OCI-M1 (cell line): ENCODE data around the gene ZSWIM8.
"Not testable (repeated sequence)": the region's sequence is repeated elsewhere in the genome, so short reads cannot be mapped to it uniquely, and the experiment has no call there.

Source experiments
- DNase-seq: peaks from one replicate; lab custom pipeline; 2025; lab: John Stamatoyannopoulos, UW

The ZSWIM8 gene

DNA sequence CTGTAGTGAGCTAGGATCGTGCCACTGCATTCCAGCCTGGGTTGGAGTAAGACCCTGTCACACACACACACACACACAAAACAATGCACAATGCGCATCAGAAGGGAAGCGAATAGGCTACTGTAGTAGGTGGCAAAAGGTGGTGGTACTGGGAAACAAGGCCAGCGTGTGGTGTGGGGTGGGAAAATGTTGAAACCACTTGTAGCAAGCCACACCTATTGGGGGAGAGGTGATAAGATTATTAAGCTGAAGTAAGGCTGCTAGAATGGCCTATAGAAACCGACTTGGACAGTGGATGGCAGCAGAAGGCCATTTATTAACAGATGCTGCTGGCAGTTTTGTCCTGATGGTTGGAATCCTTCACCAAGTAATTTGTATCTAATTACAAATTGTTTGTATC, 10.8 kb upstream of the ZSWIM8 start:
- peak; percentile 82 for DNase-seq

DNA sequence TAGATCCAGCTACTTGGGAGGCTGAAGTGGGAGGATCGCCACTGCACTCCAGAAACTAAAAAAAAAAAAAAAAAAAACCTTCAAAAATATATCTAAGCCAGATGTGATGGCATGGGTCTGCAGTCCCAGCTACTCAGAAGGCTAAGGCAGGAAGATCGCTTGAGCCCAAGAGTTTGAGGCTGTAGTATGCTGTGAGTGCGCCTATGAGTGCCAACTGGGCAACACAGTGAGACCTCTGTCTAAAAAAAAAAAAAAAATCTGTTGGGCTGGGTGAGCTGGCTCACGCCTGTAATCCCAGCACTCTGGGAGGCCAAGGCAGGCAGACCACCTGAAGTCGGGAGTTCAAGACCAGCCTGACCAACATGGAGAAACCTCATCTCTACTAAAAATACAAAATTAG, 6.4 kb upstream of the ZSWIM8 start:
- DNase-seq = no peak

DNA sequence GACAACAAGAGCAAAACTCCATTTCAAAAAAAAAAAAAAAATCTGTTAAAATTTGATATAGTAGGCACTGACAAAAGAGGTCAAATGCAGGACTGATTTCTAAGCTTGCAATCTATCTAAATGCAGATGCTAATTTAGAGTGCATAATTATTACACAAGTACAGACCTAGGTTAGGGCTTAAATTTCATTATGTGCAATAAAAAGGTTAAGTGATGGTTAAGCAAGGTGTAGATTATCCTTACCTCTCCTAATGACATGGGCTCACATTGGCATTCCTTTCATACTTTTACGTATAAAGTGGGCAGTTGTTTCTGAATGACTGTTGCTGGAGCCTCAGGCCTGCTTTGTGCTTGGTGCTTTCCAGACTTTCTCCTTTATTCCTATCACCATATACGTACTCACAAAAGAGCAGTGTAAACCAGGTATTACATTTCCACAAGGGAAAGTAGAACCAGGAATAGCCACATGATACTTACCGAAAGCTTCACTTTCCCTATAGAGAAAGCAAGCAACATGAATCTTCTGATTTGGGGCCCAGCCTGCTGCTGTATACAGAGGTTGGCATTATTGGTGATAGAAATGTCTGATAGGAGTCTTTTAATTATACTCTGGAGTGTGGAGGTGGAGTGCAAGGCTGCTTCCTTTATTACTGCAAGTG, 5.7 kb upstream of the ZSWIM8 start:
- no peak for DNase-seq

DNA sequence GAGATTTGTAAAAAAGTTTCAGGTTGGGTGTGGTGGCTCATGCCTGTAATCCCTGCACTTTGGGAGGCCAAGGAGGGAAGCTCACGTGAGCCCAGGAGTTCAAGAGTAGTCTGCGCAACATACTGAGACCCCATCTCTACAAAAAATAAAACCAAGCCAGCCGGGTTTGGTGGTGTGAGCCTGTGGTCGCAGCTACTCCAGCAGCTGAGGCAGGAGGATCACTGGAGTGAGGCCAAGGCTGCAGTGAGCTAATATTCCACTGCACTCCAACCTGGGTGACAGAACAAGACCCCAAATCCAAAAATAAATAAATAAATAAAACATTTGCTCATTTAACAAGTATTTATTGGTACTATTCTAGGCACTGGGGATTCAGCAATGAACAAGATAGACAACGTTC, 5.1 kb upstream of the ZSWIM8 start:
- no peak for DNase-seq

DNA sequence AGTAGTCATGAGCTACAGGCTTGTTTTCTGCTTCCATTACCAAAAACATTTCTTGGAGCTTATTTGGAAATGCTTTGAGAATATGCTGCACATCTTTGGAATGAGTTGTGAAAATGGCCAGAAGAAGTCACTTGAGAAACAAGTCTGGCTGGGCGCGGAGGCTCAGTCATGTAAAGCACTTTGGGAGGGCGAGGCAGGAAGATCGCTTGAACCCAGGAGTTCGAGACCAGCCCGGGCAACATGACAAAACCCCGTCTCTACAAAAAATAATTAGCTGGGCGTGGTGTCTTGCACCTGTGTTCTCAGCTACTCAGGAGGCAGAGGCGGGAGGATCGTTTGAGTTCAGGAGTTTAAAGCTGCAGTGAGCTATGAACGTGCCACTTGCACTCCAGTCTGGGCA, 4.4 kb upstream of the ZSWIM8 start:
- DNase-seq = no peak

DNA sequence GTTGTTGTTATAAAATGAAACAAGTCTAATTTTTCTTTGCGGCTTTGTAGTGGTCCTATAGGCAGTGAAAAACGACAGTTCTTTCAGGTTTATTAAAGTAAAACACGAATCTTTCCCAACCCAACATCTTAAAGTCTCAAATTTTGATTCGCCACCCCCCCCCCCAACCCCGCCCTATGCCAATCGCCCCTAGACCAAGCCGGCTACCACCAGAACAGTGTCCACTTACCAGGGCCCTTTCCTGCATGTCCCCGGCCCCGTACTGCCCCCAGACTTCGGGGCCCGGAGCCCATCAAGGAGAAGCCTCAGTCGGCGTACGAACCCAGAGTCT, 3.9 kb upstream of the ZSWIM8 start:
- no peak for DNase-seq

DNA sequence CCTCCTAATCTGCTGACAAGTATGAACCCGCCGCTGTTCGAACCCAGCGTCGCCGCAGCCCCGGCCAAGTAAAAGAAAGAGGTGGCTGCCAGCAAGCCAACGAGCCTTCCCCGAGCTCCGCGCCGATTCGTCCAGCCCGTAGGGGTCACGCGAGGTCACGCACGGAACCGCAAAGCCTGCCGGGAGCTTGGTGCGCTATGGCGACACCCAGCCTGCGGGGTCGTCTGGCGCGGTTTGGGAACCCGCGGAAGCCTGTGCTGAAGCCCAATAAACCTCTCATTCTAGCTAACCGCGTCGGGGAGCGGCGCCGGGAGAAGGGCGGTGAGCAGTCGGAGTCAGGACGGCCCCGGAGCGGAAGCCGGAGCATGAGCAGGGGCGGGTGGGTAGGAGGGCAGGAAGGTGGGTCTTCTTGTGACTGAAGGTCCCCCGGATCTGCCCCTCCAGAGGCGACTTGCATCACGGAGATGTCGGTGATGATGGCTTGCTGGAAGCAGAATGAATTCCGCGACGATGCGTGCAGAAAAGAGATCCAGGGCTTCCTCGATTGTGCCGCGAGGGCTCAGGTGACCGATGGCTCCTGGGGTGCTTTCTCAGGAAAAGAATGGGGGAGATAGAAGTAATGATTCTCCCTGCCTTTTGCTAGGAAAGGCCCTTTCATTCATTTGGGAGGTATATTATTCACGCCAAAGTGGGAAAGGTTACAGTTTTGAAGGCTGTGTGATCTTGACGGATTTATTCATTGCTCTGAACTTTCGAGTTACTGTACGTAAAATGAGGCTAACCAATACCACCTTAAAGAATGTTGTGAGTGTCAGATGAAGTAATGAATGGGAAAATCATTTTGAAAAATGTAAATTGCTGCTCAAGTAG, 3.3 kb upstream of the ZSWIM8 start, which contains the start of gene CHCHD1:
TSS of gene CHCHD1 (plus strand) at position 170 of the 870 bp plus-strand sequence. CDS start at position 198, 28 bp downstream.
- peak; percentile 95 for DNase-seq

DNA sequence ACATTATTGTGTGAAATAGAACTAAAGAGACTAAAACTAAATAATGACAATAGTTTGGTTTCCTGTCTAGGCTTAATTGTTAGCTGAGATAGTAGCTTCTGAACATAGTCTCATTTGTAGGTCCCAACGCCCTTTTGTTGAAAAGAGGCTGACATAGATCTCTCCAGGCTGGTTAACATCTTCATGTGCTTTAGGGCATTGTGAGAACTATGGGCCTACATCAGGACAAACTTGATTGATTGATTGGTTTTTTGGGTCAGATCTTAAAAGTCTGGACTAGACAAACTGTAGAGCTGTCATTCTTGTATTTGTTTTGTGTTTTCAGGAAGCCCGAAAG, 2.7 kb upstream of the ZSWIM8 start:
- peak; percentile 19 for DNase-seq

DNA sequence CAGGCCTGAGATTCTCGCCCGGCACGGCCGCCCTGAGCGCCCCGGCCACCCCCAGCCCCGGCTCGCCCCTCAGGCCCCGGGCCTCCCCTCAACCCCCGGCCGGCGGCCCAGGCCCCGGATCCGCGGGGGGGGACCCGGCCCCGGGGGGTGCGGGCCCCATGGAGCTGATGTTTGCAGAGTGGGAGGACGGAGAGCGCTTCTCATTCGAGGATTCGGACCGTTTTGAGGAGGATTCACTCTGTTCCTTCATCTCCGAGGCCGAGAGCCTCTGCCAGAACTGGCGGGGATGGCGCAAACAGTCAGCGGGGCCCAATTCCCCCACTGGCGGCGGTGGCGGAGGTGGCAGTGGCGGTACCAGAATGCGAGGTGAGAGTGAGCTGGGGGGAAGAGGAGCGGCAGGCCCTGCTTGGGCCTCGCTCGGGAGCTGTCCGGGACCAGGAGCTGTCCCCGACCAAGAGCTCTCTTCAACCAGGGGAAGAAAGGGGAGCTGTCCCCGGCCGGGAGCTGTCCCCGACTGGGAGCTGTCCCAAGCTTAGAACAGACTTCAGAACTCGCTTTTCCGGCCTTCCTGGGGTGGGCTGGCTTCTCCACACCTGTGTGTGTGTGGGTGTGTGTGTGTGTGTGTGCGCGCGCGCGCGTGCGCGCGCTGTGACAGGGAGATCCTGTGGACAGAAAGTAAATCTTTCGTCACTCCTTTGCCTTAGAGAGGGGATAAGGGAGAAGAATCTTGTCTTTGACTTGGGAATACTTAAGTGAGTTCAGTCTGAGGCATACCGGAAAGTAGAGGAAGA, 510 bp downstream of the ZSWIM8 start:
- DNase-seq = peak; percentile 52

DNA sequence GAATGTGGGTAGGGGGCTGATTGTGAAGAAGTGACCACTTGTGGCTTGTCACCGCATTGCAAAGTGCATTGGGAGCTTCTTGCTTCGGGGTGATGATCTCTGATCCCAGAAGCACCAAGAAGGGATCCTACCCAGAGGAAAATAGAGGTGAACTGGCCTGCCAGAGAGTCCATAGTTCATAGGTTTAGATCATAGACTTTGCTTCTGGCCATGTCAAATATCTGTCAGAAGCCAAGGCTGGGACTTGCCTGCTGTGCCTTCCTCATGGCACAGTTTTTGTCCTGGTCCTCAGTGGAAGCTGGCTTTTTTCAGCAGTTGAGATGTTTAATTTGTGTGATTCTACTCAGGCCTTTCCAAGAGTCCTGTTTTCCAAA, 1.1 kb downstream of the ZSWIM8 start:
- DNase-seq = no peak

DNA sequence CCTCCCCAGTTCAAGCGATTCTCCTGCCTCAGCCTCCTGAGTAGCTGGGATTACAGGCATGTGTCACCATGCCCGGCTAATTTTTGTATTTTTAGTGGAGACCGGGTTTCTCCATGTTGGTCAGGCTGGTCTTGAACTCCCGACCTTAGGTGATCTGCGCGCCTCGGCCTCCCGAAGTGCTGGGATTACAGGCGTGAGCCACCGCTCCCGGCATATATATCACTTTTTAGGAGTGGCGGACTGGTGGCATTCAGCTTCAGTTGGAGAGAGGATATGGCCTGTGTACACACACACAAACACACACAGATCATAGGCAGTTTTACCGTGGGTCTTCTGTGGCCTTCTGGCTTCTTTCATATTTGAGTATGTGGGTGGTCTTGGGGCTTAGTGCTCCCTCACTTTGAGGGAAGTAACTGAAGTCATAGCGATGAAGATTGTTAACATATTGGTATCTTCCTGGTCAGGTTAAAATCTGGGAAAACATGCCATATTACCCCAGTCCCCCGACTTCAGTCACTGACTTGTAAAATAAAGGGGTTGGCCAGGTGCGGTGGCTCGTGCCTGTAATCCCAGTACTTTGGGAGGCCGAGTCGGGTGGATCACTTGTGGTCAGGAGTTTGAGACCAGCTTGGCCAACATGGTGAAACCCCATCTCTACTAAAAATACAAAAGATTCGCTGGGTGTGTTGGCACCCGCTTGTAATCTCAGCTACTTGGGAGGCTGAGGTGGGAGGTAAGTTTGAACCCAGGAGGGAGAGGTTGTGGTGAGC, 1.8 kb downstream of the ZSWIM8 start:
- DNase-seq = not testable (repeated sequence)

DNA sequence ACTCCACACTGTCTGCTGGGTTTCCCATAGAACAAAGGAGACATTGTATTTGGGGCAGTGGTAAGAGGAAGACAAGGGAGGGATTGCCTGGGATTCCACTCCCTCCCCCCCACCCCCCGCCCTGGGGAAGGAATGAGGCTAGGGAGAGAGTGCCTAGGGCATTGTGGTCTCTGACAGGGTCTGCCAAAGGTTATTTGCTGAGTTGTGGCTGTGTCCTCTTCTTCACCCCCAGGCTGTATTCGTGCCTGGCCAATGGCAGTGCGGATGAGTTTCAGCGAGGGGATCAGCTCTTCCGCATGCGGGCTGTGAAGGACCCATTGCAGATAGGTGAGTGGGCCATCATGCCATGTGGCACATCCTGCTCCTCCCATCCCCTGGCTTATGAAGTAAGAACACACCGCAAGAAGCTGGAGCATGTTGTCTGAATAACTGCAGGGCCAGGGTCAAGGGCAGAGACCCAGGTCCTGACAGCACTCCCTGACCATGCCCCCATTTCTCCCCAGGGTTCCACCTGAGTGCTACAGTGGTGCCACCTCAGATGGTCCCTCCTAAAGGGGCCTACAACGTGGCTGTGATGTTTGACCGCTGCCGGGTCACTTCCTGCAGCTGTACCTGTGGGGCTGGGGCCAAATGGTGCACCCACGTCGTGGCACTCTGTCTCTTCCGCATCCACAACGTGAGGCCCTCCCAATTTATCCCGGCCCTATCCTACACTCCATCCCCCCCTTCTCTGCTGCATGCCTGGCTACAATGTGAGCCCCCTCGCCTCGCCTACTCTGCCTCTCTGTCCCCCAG, 3.7 kb downstream of the ZSWIM8 start:
- no peak for DNase-seq

DNA sequence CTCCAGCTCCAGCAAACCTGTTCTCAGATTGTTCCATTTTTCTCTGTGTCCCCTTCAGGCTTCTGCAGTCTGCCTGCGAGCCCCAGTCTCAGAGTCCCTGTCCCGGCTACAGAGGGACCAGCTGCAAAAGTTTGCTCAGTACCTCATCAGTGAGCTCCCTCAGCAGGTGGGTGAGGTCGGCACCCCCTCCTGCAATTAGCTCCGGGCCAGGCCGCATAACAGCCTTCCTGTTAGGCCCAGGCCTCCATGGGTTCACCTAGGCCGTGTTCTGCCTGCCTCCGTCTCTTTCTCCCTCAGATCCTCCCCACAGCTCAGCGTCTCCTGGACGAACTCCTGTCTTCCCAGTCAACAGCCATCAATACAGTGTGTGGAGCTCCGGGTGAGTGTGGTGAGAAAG, 4.3 kb downstream of the ZSWIM8 start:
- DNase-seq = no peak

DNA sequence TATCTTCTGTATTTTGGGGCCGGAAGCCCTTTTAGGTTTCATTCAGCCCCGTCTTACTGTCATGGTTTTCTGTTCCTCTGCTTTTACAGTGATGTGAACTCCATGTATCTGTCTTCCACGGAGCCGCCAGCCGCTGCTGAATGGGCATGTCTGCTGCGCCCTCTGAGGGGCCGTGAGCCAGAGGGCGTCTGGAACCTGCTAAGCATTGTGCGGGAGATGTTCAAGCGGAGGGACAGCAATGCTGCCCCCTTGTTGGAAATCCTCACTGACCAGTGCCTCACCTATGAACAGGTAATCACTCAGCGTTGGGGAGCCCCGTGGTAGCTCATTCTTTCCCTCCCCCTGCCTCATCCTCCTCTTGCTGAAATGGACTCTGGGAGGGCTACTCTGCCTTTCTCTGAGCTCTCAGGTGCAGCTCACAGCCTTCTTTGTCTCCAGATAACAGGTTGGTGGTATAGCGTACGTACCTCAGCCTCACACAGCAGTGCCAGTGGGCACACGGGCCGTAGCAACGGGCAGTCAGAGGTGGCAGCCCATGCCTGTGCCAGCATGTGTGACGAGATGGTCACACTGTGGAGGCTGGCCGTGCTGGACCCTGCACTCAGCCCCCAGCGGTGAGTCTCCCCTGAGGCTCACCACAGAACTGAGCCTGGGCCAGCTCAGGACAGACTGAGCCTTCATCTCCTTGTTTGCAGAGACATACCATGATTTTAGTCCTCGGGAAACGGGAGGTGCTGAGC, 5.7 kb downstream of the ZSWIM8 start:
- DNase-seq = no peak

DNA sequence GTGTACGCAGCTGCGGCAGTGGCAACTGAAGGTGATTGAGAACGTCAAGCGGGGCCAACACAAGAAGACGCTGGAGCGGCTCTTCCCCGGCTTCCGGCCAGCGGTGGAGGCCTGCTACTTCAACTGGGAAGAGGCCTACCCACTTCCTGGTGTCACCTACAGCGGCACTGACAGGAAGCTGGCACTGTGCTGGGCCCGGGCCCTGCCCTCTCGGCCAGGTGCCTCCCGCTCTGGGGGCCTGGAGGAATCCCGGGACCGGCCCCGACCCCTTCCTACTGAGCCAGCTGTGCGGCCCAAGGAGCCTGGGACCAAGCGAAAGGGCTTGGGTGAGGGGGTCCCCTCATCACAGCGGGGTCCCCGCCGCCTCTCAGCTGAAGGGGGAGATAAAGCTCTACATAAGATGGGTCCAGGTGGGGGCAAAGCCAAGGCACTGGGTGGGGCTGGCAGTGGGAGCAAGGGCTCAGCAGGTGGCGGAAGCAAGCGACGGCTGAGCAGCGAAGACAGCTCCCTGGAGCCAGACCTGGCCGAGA, 6.5 kb downstream of the ZSWIM8 start:
- DNase-seq = no peak

DNA sequence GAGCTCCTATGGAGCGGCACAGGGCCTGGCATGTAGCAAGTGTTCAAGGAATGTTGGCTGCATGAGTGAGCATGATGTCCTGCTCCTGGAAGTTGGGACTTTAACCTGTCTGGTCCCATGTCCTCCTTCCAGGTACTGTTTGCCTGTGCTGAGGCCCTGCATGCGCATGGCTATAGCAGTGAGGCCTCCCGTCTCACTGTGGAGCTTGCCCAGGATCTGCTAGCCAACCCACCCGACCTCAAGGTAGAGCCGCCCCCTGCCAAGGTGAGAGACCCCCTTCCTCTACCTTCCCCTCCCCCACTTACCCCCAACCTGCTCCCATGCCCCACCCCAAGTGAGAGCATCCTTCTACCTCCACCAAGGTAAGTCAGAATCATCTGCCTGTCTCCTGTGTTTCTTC, 8.1 kb downstream of the ZSWIM8 start:
- DNase-seq = no peak

DNA sequence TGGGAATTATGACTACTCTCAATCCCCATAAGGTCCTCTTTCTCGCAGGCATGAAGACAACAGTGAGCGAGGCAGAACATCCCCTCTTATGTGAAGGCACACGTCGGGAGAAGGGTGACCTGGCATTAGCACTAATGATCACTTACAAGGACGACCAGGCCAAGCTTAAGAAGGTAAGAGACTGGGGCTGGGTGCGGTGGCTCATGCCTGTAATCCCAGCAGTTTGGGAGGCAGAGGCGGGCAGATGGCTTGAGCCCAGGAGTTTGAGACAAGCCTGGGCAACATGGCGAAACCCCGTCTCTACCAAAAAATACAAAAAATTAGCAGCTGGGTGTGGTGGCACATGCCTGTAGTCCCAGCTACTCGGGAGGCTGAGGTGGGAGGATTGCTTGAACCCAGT, 10.1 kb downstream of the ZSWIM8 start:
- DNase-seq = not testable (repeated sequence)

DNA sequence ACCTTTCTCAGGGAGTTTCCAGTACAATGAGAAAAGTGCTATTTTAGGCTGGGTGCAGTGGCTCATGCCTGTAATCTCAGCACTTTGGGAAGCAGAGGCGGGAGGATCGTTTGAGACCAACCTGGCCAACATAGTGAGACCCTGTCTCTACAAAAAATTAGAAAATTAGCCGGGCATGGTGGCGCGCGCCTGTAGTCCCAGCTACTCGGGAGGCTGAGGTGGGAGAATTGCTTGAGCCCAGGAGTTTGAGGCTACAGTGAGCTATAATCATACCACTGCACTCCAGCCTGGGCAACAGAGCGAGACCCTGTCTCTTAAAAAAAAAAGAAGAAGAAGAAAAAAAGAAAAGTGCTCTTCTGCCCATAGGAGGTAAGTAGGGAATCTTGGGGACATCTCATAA, 10.6 kb downstream of the ZSWIM8 start:
- not testable (repeated sequence) for DNase-seq

DNA sequence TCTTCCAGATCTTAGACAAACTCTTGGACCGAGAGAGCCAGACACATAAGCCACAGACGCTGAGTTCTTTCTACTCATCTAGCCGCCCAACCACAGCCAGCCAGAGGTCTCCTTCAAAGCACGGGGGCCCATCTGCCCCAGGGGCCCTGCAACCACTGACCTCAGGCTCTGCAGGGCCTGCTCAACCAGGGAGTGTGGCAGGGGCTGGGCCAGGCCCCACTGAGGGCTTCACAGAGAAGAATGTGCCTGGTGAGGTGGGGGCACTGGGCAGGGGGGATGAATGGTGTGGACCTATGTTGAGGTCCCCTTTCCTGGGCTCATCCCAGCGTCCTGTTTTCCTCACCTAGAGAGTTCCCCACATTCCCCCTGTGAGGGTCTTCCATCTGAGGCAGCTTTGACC, 11.4 kb downstream of the ZSWIM8 start:
- DNase-seq = no peak

DNA sequence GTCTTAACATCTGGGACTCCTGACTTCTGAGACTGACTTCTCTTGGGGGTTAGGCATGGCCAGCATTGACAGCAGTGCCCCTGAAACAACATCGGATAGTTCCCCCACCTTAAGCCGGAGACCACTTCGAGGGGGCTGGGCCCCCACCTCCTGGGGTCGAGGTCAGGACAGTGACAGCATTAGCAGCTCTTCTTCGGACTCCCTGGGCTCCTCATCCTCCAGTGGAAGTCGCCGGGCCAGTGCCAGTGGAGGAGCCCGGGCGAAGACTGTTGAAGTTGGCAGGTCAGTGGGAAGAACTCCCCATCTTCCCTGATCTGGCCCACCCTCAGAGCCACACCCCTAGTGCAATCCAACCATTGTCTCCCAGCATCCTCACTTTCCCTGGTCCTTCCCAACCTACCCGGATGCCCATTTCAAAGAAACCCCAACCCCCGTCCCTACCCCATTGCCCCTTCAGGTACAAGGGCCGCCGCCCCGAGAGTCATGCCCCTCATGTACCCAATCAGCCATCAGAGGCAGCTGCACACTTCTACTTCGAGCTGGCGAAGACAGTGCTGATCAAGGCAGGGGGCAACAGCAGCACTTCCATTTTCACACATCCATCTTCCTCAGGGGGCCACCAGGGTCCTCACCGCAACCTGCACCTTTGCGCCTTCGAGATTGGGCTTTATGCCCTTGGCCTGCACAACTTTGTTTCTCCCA, 12.1 kb downstream of the ZSWIM8 start:
- DNase-seq = no peak
